Mesothelial cell of epicardium (in vitro differentiated cells): ENCODE measurements around the gene KBTBD2. TPM values are rescaled to one million over a fixed set of nuclear protein-coding genes. Genes with fewer than 3 reads are reported as not detected.
A peak's percentile ranks its signal among the peaks of the same experiment; 100 is the strongest.
"Not testable (repeated sequence)": the region's sequence is repeated elsewhere in the genome, so short reads cannot be mapped to it uniquely, and the experiment has no call there.

Source experiments
- DNase-seq, 2 experiments: peaks; one replicate each; pipeline ENCODE4 v3.0.0; 2021; ENCODE audit warnings: low spot score in 2 of 2; ENCODE audit not compliant: unreplicated experiment in 2 of 2
- H3K27ac Mint-ChIP-seq: 2 replicates; pipeline ENCODE4 v1.8.0; 2021; ENCODE audit warnings: mixed read lengths
- H3K27me3 Mint-ChIP-seq: 2 replicates; pipeline ENCODE4 v1.8.0; 2021; ENCODE audit warnings: low read depth, mixed read lengths
- H3K36me3 Mint-ChIP-seq: 2 replicates; pipeline ENCODE4 v1.8.0; 2021; ENCODE audit warnings: mixed read lengths
- H3K4me1 Mint-ChIP-seq: 2 replicates; pipeline ENCODE4 v1.8.0; 2021; ENCODE audit warnings: mixed read lengths
- H3K4me3 Mint-ChIP-seq: 2 replicates; pipeline ENCODE4 v1.8.0; 2021; ENCODE audit warnings: mild to moderate bottlenecking, moderate library complexity, mixed read lengths
- H3K9me3 Mint-ChIP-seq: 2 replicates; pipeline ENCODE4 v1.8.0; 2021; ENCODE audit warnings: mixed read lengths
- CTCF ChIP-seq: fragments of 200-600 bp; sonication (generic); IDR thresholded peaks from one replicate; pipeline ENCODE4 v1.5.0; 2021; ENCODE audit warnings: antibody characterized with exemption; ENCODE audit not compliant: unreplicated experiment
- total RNA-seq: library from RNA; stranded (reverse); gene quantifications from 3 replicates; pipeline ENCODE4 v1.2.1, GENCODE V29; 2021

The KBTBD2 gene
- total RNA-seq, 1 donor from 2014 or later = 41.9 TPM

GRCh38 chr7:32930378-32930777 is 38.8 kb upstream of the KBTBD2 start:
- H3K27ac Mint-ChIP-seq = peak overlapping the region; percentile 36
- H3K4me1 Mint-ChIP-seq = peaks cover 14% of the 10 kb centered on the region
- H3K4me3 Mint-ChIP-seq = no peak overlapping the region
- DNase-seq = no peak
- no peaks in the 10 kb centered on the region for H3K27me3 Mint-ChIP-seq
- no peak for TF ChIP-seq CTCF
- H3K9me3 Mint-ChIP-seq = no peaks in the 10 kb centered on the region
- peaks cover 32% of the 10 kb centered on the region for H3K36me3 Mint-ChIP-seq

- DNase-seq = no peak
- H3K27ac Mint-ChIP-seq = peak overlapping the region; percentile 43
- H3K4me1 Mint-ChIP-seq = peaks cover 14% of the 10 kb centered on the region
- H3K4me3 Mint-ChIP-seq = no peak overlapping the region
- H3K9me3 Mint-ChIP-seq = no peaks in the 10 kb centered on the region
- TF ChIP-seq CTCF = no peak
- H3K27me3 Mint-ChIP-seq = no peaks in the 10 kb centered on the region
- peaks cover 38% of the 10 kb centered on the region for H3K36me3 Mint-ChIP-seq
These were observed 38.0 kb upstream of the KBTBD2 start for GRCh38 chr7:32929430-32930143.

GRCh38 chr7:32928785-32929298 is 37.3 kb upstream of the KBTBD2 start:
- H3K4me3 Mint-ChIP-seq = no peak overlapping the region
- TF ChIP-seq CTCF = no peak
- no peak for DNase-seq
- H3K27me3 Mint-ChIP-seq = no peaks in the 10 kb centered on the region
- peaks cover 40% of the 10 kb centered on the region for H3K36me3 Mint-ChIP-seq
- H3K27ac Mint-ChIP-seq = no peak overlapping the region
- H3K9me3 Mint-ChIP-seq = no peaks in the 10 kb centered on the region
- peaks cover 14% of the 10 kb centered on the region for H3K4me1 Mint-ChIP-seq

- H3K27me3 Mint-ChIP-seq = no peaks in the 10 kb centered on the region
- H3K9me3 Mint-ChIP-seq = no peaks in the 10 kb centered on the region
- no peak overlapping the region for H3K27ac Mint-ChIP-seq
- peaks cover 41% of the 10 kb centered on the region for H3K36me3 Mint-ChIP-seq
- no peaks in the 10 kb centered on the region for H3K4me1 Mint-ChIP-seq
- no peak for TF ChIP-seq CTCF
- no peak for DNase-seq
- H3K4me3 Mint-ChIP-seq = no peak overlapping the region
These were observed 30.3 kb upstream of the KBTBD2 start for GRCh38 chr7:32921896-32922295.

- not testable (repeated sequence) for H3K4me1 Mint-ChIP-seq
These were observed 25.4 kb upstream of the KBTBD2 start for GRCh38 chr7:32916994-32917393.

GRCh38 chr7:32916006-32916405 is 24.4 kb upstream of the KBTBD2 start:
- TF ChIP-seq CTCF = no peak
- Mint-ChIP-seq H3K9me3 (no peaks in the 10 kb centered on the region), H3K27ac (no peak overlapping the region), H3K4me1 (no peaks in the 10 kb centered on the region), H3K27me3 (no peaks in the 10 kb centered on the region), H3K36me3 (peaks cover 48% of the 10 kb centered on the region), H3K4me3 (no peak overlapping the region)
- no peak for DNase-seq

More at GRCh38 chr7:32916994-32917393, 25.4 kb upstream of the KBTBD2 start:
- not testable (repeated sequence) for DNase-seq, H3K27me3 Mint-ChIP-seq, H3K4me3 Mint-ChIP-seq, H3K27ac Mint-ChIP-seq, H3K9me3 Mint-ChIP-seq
- H3K36me3 Mint-ChIP-seq = peaks cover 53% of the 10 kb centered on the region
